IMR-90 (cell line): ENCODE data around the gene PIPOX. TPM values are rescaled to one million over a fixed set of nuclear protein-coding genes. Genes with fewer than 3 reads are reported as not detected.

Experiments used
- ATAC-seq: fragments of 200-7000 bp; cut with Tn5 transposase; 2 replicates; pipeline ENCODE4 v1.9.1; 2020; ENCODE audit warnings: low read depth, mild to moderate bottlenecking, moderate library complexity
- BruUV-seq: library from RNA; stranded (reverse); fragments of 400-500 nt; replicated peaks from 2 replicates; lab custom pipeline; 2021; lab: Mats Ljungman, UMichigan
- CTCF ChIA-PET: fragments of 300-600 bp; formaldehyde crosslinking; extraction: SDS; loops from one replicate; lab custom pipeline; 2021; ENCODE audit warnings: antibody characterized with exemption; lab: Yijun Ruan, JAX
- POLR2A ChIA-PET: fragments of 300-600 bp; sonication (Branson Sonifier 250); formaldehyde crosslinking; loops from one replicate; lab custom pipeline; 2022; ENCODE audit warnings: antibody characterized with exemption; ENCODE audit not compliant: unreplicated experiment; lab: Charles Lee
- DNase-seq: peaks from one replicate; pipeline ENCODE4 v3.0.0; 2013
- H2AFZ ChIP-seq: replicated peaks from 2 replicates; pipeline ENCODE3; 2013; ENCODE audit warnings: low read length, mild to moderate bottlenecking; ENCODE audit not compliant: poor library complexity
- H2AK5ac ChIP-seq: 2 replicates; pipeline ENCODE4 v1.6.1; 2013; ENCODE audit warnings: low read depth, low read length, inconsistent platforms
- H2AK9ac ChIP-seq: replicated peaks from 2 replicates; pipeline ENCODE3; 2013; ENCODE audit warnings: mild to moderate bottlenecking, low read depth, low read length, moderate library complexity; ENCODE audit not compliant: poor library complexity
- H2BK120ac ChIP-seq: 2 replicates; pipeline ENCODE4 v1.6.1; 2013; ENCODE audit warnings: low read depth, low read length, inconsistent platforms
- H2BK15ac ChIP-seq: 3 replicates; pipeline ENCODE4 v1.6.1; 2013; ENCODE audit warnings: low read depth, low read length, inconsistent platforms
- H2BK20ac ChIP-seq: 2 replicates; pipeline ENCODE4 v1.6.1; 2013; ENCODE audit warnings: low read depth, mild to moderate bottlenecking, inconsistent platforms, low read length, moderate library complexity
- H2BK5ac ChIP-seq: 2 replicates; pipeline ENCODE4 v1.6.1; 2013; ENCODE audit warnings: mild to moderate bottlenecking, low read depth, low read length, inconsistent platforms; ENCODE audit not compliant: poor library complexity, severe bottlenecking
- H3K14ac ChIP-seq: replicated peaks from 2 replicates; pipeline ENCODE4 v1.6.1; 2013; ENCODE audit warnings: low read depth, low read length, inconsistent platforms
- H3K18ac ChIP-seq: 2 replicates; pipeline ENCODE4 v1.6.1; 2013; ENCODE audit warnings: low read depth, low read length, control low read depth
- H3K23ac ChIP-seq: 2 replicates; pipeline ENCODE4 v1.6.1; 2013; ENCODE audit warnings: low read depth, low read length, inconsistent platforms
- H3K27ac ChIP-seq: 2 replicates; pipeline ENCODE4 v1.5.1; 2013; ENCODE audit warnings: mild to moderate bottlenecking, control low read depth, low read length; ENCODE audit not compliant: insufficient read depth
- H3K27me3 ChIP-seq: 2 replicates; pipeline ENCODE4 v1.6.1; 2013; ENCODE audit warnings: low read length; ENCODE audit not compliant: control insufficient read depth, insufficient read depth
- H3K36me3 ChIP-seq: 2 replicates; pipeline ENCODE4 v1.6.1; 2013; ENCODE audit warnings: low read length, mixed read lengths; ENCODE audit not compliant: control insufficient read depth, insufficient read depth
- H3K4ac ChIP-seq: 2 replicates; pipeline ENCODE4 v1.6.1; 2013; ENCODE audit warnings: low read depth, low read length, inconsistent platforms
- H3K4me1 ChIP-seq: 2 replicates; pipeline ENCODE4 v1.6.1; 2013; ENCODE audit warnings: low read length, mixed read lengths; ENCODE audit not compliant: control insufficient read depth, insufficient read depth
- H3K4me2 ChIP-seq: 2 replicates; pipeline ENCODE4 v1.6.1; 2013; ENCODE audit warnings: low read depth, mild to moderate bottlenecking, control low read depth, low read length, moderate library complexity
- H3K4me3 ChIP-seq: 2 replicates; pipeline ENCODE4 v1.5.1; 2013; ENCODE audit warnings: low read depth, mild to moderate bottlenecking, control low read depth, low read length, moderate library complexity; ENCODE audit not compliant: insufficient read depth
- H3K56ac ChIP-seq: 2 replicates; pipeline ENCODE4 v1.6.1; 2013; ENCODE audit warnings: low read length, inconsistent platforms; ENCODE audit not compliant: insufficient read depth; ENCODE audit errors: extremely low read depth
- H3K79me1 ChIP-seq, 2 experiments: 2 replicates each; pipeline ENCODE4 v1.6.1; 2013; ENCODE audit warnings: low read length in 2 of 2, inconsistent platforms in 1 of 2, low read depth in 1 of 2
- H3K9ac ChIP-seq: 2 replicates; pipeline ENCODE4 v1.6.1; 2013; ENCODE audit warnings: low read depth, low read length, control low read depth
- H3K9me1 ChIP-seq: 2 replicates; pipeline ENCODE4 v1.6.1; 2013; ENCODE audit warnings: low read length, inconsistent platforms; ENCODE audit not compliant: insufficient read depth
- H3K9me3 ChIP-seq: 2 replicates; pipeline ENCODE4 v1.6.1; 2013; ENCODE audit warnings: low read length; ENCODE audit not compliant: control insufficient read depth, insufficient read depth
- H4K20me1 ChIP-seq: 2 replicates; pipeline ENCODE4 v1.6.1; 2013; ENCODE audit warnings: low read length, inconsistent platforms; ENCODE audit not compliant: insufficient read depth
- H4K5ac ChIP-seq: 2 replicates; pipeline ENCODE4 v1.6.1; 2013; ENCODE audit warnings: mild to moderate bottlenecking, low read depth, low read length, control low read depth
- H4K8ac ChIP-seq, 2 experiments: 2 replicates each; pipeline ENCODE4 v1.6.1; 2013; ENCODE audit warnings: low read depth in 2 of 2, low read length in 2 of 2, control low read depth in 1 of 2, inconsistent platforms in 1 of 2
- H4K91ac ChIP-seq: 2 replicates; pipeline ENCODE4 v1.6.1; 2013; ENCODE audit warnings: low read depth, low read length, inconsistent platforms; ENCODE audit not compliant: insufficient read depth
- BHLHE40 ChIP-seq: fragments of 150-350 bp; IDR thresholded peaks from 2 replicates; pipeline ENCODE4 v1.6.1; 2016; ENCODE audit warnings: mild to moderate bottlenecking, low read depth, low read length
- CEBPB ChIP-seq: IDR thresholded peaks from 2 replicates; pipeline ENCODE4 v1.6.1; 2012; ENCODE audit warnings: low read depth, low read length, improper control_type of control experiment
- CHD1 ChIP-seq: IDR thresholded peaks from 2 replicates; pipeline ENCODE4 v1.6.1; 2012; ENCODE audit warnings: low read depth, low read length, improper control_type of control experiment
- FOS ChIP-seq: fragments of 150-350 bp; IDR thresholded peaks from 2 replicates; pipeline ENCODE4 v1.6.1; 2016; ENCODE audit warnings: low read depth, low read length
- MAFK ChIP-seq: IDR thresholded peaks from 2 replicates; pipeline ENCODE4 v1.6.1; 2012; ENCODE audit warnings: low read depth, low read length, improper control_type of control experiment
- MAZ ChIP-seq: IDR thresholded peaks from 2 replicates; pipeline ENCODE4 v1.6.1; 2012; ENCODE audit warnings: low read depth, mild to moderate bottlenecking, low read length, improper control_type of control experiment, moderate library complexity, borderline replicate concordance
- MXI1 ChIP-seq: IDR thresholded peaks from 2 replicates; pipeline ENCODE4 v1.6.1; 2012; ENCODE audit warnings: low read depth, mild to moderate bottlenecking, low read length, moderate library complexity, borderline replicate concordance
- NFE2L2 ChIP-seq: fragments of 150-350 bp; IDR thresholded peaks from 2 replicates; pipeline ENCODE4 v1.6.1; 2016; ENCODE audit warnings: low read depth, mild to moderate bottlenecking, low read length
- POLR2A ChIP-seq: IDR thresholded peaks from 2 replicates; pipeline ENCODE4 v1.6.1; 2012; ENCODE audit warnings: mild to moderate bottlenecking, low read depth, low read length
- RAD21 ChIP-seq: IDR thresholded peaks from 2 replicates; pipeline ENCODE4 v1.6.1; 2012; ENCODE audit warnings: low read length, improper control_type of control experiment
- RCOR1 ChIP-seq: IDR thresholded peaks from 2 replicates; pipeline ENCODE4 v1.6.1; 2012; ENCODE audit warnings: mild to moderate bottlenecking, low read length, improper control_type of control experiment; ENCODE audit not compliant: insufficient replicate concordance
- RFX5 ChIP-seq: IDR thresholded peaks from 2 replicates; pipeline ENCODE4 v1.8.0; 2012; ENCODE audit warnings: low read depth, mild to moderate bottlenecking, low read length, moderate library complexity
- SMC3 ChIP-seq: fragments of 150-350 bp; IDR thresholded peaks from 2 replicates; pipeline ENCODE4 v1.6.1; 2016; ENCODE audit warnings: low read depth, mild to moderate bottlenecking, antibody characterized with exemption, low read length, moderate library complexity
- whole genome bisulfite sequencing, 2 experiments: methylation state at CpG; one replicate each; pipeline versions ENCODE4 v1.1.5 to v1.1.7; 2013; ENCODE audit warnings: missing lambda C conversion rate in 2 of 2; ENCODE audit not compliant: insufficient read length in 1 of 2; ENCODE audit errors: extremely low coverage in 2 of 2; 5-methylcytosine and 5-hydroxymethylcytosine counted together
- dilution Hi-C: fragments of 300-500 bp; cut with HindIII; formaldehyde crosslinking; loops from one replicate; pipeline ENCODE4 v1.14.3; 2018; ENCODE audit warnings: low sequenced_read_pairs; ENCODE audit not compliant: unreplicated experiment
- in situ Hi-C: fragments of 300-500 bp; cut with MboI; formaldehyde crosslinking; loops from 3 replicates; pipeline ENCODE4 v1.14.3; 2019; ENCODE audit warnings: low sequenced_read_pairs, inconsistent platforms, mixed read lengths
- intact Hi-C: fragments of 100-400 bp; cut with micrococcal nuclease; formaldehyde crosslinking; loops from 2 replicates; pipeline ENCODE4 v1.10.0; 2022
- polyA plus RNA-seq, 3 experiments: library from polyadenylated mRNA; depleted of rRNA; stranded (reverse); fragments of >200 nt; gene quantifications; 2 replicates each; pipeline ENCODE4 v1.2.3, GENCODE V29; 2012; ENCODE audit warnings: low replicate concordance in 1 of 3
- total RNA-seq: library from RNA; depleted of rRNA; stranded (reverse); fragments of >200 nt; gene quantifications from 2 replicates; pipeline ENCODE4 v1.2.3, GENCODE V29; 2012
- TF ChIP-seq, protein P1 (sequence below): fragments of 150-350 bp; IDR thresholded peaks from 2 replicates; pipeline ENCODE4 v1.6.1; 2016; ENCODE audit warnings: low read depth, mild to moderate bottlenecking, low read length, moderate library complexity, borderline replicate concordance
- TF ChIP-seq, protein P2 (sequence below): conservative IDR thresholded peaks from 2 replicates; pipeline ENCODE4 v1.5.1; 2012; ENCODE audit warnings: mild to moderate bottlenecking, low read depth, low read length, improper control_type of control experiment
- TF ChIP-seq, protein P3 (sequence below): fragments of 150-350 bp; IDR thresholded peaks from 2 replicates; pipeline ENCODE4 v1.6.1; 2017; ENCODE audit warnings: mild to moderate bottlenecking, antibody characterized with exemption, low read length, low read depth

The PIPOX gene
- total and polyA plus RNA-seq, 2 of the 4 experiments (the other 2 are of a cell fraction) = 0.43 to 1.3 TPM

DNA sequence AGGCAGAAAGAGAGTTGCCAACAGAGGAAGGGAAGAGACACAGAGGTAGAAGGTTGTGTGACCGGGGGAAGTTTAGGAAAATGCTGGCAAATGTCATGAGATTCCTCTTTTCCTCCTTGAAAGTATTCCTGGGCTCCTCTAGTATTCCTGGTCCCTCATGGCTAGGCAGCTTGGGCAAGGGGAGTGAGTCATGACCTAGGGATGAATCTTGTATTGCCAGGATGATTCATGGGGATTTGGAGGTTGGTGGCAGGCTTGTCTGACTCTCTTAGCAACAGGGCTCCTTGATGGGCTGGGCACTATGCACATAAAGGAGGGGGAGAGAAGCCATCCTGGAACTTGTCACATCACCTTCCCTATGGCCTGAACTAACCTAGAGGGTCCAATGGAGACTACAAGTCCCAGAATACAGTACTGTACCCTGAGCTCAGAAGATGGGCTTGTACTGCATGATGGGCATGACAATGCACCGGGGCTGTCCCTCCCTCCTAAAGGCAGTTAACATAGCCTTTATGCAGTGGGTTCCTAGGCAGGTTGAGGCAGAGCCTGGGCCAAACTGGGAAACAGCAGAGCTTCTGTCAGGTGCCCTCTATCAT is 35.0 kb upstream of the PIPOX start:
- H3K27me3 ChIP-seq = peaks cover 79% of the 10 kb centered on the region
- no peak overlapping the region for H3K23ac ChIP-seq
- H3K4ac ChIP-seq = no peak overlapping the region
- no peak overlapping the region for H2AK5ac ChIP-seq
- no CpG with 5 or more reads among the region's 2 CpGs for WGBS, 2 experiments
- H3K27ac ChIP-seq = no peak overlapping the region
- H3K36me3 ChIP-seq = no peaks in the 10 kb centered on the region
- TF ChIP-seq BHLHE40 = no peak
- TF ChIP-seq, protein P1, sequence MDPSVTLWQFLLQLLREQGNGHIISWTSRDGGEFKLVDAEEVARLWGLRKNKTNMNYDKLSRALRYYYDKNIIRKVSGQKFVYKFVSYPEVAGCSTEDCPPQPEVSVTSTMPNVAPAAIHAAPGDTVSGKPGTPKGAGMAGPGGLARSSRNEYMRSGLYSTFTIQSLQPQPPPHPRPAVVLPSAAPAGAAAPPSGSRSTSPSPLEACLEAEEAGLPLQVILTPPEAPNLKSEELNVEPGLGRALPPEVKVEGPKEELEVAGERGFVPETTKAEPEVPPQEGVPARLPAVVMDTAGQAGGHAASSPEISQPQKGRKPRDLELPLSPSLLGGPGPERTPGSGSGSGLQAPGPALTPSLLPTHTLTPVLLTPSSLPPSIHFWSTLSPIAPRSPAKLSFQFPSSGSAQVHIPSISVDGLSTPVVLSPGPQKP = no peak
- TF ChIP-seq, protein P2, sequence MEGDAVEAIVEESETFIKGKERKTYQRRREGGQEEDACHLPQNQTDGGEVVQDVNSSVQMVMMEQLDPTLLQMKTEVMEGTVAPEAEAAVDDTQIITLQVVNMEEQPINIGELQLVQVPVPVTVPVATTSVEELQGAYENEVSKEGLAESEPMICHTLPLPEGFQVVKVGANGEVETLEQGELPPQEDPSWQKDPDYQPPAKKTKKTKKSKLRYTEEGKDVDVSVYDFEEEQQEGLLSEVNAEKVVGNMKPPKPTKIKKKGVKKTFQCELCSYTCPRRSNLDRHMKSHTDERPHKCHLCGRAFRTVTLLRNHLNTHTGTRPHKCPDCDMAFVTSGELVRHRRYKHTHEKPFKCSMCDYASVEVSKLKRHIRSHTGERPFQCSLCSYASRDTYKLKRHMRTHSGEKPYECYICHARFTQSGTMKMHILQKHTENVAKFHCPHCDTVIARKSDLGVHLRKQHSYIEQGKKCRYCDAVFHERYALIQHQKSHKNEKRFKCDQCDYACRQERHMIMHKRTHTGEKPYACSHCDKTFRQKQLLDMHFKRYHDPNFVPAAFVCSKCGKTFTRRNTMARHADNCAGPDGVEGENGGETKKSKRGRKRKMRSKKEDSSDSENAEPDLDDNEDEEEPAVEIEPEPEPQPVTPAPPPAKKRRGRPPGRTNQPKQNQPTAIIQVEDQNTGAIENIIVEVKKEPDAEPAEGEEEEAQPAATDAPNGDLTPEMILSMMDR = no peak
- TF ChIP-seq, protein P3, sequence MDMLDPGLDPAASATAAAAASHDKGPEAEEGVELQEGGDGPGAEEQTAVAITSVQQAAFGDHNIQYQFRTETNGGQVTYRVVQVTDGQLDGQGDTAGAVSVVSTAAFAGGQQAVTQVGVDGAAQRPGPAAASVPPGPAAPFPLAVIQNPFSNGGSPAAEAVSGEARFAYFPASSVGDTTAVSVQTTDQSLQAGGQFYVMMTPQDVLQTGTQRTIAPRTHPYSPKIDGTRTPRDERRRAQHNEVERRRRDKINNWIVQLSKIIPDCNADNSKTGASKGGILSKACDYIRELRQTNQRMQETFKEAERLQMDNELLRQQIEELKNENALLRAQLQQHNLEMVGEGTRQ = no peak
- TF ChIP-seq RFX5 = no peak
- TF ChIP-seq CEBPB = 0 out of 2 replicates have a peak, but pooled peaks have one; percentile 3
- TF ChIP-seq MAZ = no peak
- TF ChIP-seq MAFK = no peak
- 0 out of 2 replicates have a peak, but pooled peaks have one; percentile 8 for TF ChIP-seq FOS
- no peak for TF ChIP-seq NFE2L2
- no peak for TF ChIP-seq CHD1
- TF ChIP-seq POLR2A = no peak
- TF ChIP-seq RAD21 = no peak
- TF ChIP-seq RCOR1 = no peak
- no peak for TF ChIP-seq MXI1
- no peak for TF ChIP-seq SMC3
- no peak overlapping the region for H2BK15ac ChIP-seq
- no peak overlapping the region for H2BK20ac ChIP-seq
- no peak overlapping the region for H2BK120ac ChIP-seq
- ATAC-seq (no peak), DNase-seq (peak; percentile 7)
- ChIA-PET POLR2A (interaction anchor here (0.6 kb wide), 1 partner anchor 33 kb away, joined by 5 read pairs; no protein-coding TSS in a partner anchor), CTCF (no interaction called here)
- H4K20me1 ChIP-seq = peaks cover 3% of the 10 kb centered on the region; the same call in 1 of the 2 replicates
- dilution Hi-C loops = no loop called here
- H3K4me3 ChIP-seq = no peak overlapping the region
- intact Hi-C loops = loop anchor here (2.0 kb wide), 1 partner anchor 39 kb away; no protein-coding TSS in a partner anchor
- no peak overlapping the region for H2AFZ ChIP-seq
- H3K9me1 ChIP-seq = 0 out of 2 replicates have a peak, but pooled peaks cover 3% of the 10 kb centered on the region
- H2BK5ac ChIP-seq = no peak overlapping the region
- no peak overlapping the region for H3K56ac ChIP-seq
- in situ Hi-C loops = no loop called here
- no peak overlapping the region for H3K14ac ChIP-seq
- peaks cover 1% of the 10 kb centered on the region; the same call in 1 of the 2 replicates for H3K9me3 ChIP-seq
- H4K5ac ChIP-seq = no peak overlapping the region
- no peak overlapping the region for H4K8ac ChIP-seq
- no peaks in the 10 kb centered on the region for H3K79me1 ChIP-seq
- no peak overlapping the region for H4K91ac ChIP-seq
- H3K4me2 ChIP-seq = no peak overlapping the region
- peaks cover 3% of the 10 kb centered on the region for H3K4me1 ChIP-seq
- BruUV-seq = no TSS peak
- H3K9ac ChIP-seq = no peak overlapping the region
- no peak overlapping the region for H2AK9ac ChIP-seq
- H3K18ac ChIP-seq = no peak overlapping the region
